Renal pelvis (tissue), 4 donors: ENCODE measurements around the gene MVB12B. TPM values are rescaled to one million over a fixed set of nuclear protein-coding genes. Genes with fewer than 3 reads are reported as not detected.

Experiments used
- DNase-seq: peaks from one replicate; pipeline ENCODE4 v3.0.0-alpha.2; 2013
- polyA plus RNA-seq, 3 donors: library from polyadenylated mRNA; unstranded; fragments of 120-200 nt; gene quantifications; one replicate each; pipeline ENCODE4 v1.2.1, GENCODE V29; 2013; ENCODE audit not compliant: insufficient read length in 3 of 3

MVB12B gene
- polyA plus RNA-seq, 3 donors: 15.7 to 18.9 (median 17.3) TPM

DNA sequence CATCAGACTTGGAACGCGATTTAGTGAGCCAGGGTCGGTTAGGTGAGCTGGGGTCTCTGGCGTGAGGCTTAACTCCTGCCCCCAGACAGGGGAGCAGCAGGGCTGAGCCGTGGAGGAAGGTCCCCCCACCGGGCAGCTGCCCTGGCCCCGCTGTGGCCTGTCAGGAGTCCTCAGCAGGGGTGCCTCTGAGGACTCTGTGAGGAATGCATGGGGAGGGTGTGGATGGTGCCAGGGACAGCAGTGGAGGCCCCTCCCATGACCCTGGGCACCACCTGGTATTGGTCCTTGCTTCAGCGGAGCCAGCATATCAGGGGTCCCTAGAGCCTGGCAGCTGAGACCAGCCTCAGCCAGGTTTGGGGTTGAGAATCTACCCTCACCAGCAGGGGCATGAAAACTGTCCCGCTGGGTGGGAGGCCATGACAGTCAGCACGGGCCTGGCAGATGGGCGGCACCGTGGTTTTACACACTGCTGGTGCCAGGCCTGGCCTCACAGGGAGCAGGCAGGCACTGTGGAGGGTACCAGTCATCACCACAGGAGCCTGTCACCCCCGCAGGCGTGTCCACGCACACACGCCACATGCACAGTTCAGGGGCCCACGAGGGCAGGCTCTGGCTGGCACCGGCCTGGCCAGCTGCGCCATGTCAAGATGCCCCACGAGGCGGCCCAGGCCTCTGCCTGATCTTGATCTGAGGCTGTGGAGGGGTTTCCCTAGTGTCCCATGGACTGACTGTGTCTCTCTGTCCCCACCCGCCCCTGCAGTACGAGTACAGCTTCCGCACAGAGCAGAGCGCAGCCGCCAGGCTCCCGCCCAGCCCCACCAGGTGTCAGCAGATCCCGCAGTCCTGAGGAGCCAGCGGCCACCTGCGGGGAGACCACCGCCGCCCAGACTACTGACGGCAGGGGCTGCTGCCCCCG is 176.0 kb downstream of the MVB12B start:
- DNase-seq: no peak

GRCh38 chr9:126503333-126504085 is 176.9 kb downstream of the MVB12B start:
- no peak for DNase-seq

DNA sequence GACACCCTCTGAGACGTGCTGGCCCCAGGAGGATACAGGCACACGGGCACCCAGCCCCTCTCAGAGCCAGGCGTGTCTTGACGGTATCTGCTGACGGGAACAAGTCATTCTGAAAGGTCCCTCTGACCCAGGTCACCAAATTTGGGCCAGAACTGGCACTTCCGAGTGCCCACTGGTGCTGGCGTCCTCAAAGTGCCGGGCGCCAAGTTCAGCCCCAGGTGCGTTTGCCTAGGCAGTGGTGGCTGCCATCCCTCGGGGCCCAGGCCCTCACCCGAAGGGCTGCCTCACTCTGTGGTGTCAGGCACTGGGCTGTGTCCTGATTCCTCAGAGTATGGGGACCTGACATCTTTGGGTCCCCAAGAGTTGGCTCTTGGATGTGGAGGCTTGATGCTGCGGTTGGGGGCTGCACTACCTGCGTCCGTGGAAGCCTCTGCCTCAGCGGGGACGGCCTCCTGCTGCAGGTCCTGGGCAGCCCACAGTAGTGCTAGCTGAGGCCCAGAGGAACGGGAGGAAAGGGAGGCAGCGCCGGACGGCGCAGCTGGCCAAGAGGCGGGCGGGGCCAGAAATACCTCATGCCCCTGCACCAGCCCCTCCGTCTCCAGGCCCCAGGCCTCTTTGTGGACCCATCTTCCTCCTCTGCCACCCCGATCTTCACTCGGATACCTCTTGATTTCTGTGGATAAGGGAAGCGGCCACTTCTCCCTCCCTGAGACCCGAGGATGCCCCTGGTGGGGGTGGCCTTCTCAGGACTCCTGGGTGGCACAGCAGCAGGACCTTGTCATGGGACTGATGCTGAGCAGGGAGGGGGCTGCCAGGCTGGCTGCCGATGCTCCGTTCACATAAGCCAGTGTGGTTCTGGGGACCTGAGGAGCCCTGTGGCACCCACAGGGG is 177.7 kb downstream of the MVB12B start:
- no peak for DNase-seq

- no peak for DNase-seq
Observed at GRCh38 chr9:126504977-126505455, 178.4 kb downstream of the MVB12B start.

GRCh38 chr9:126505697-126506346 is 179.2 kb downstream of the MVB12B start:
- no peak for DNase-seq

GRCh38 chr9:126506361-126507317 is 180.0 kb downstream of the MVB12B start:
- no peak for DNase-seq

GRCh38 chr9:126507318-126508109 is 180.9 kb downstream of the MVB12B start:
- DNase-seq: no peak

GRCh38 chr9:126508171-126508591 is 181.6 kb downstream of the MVB12B start:
- DNase-seq: no peak

DNA sequence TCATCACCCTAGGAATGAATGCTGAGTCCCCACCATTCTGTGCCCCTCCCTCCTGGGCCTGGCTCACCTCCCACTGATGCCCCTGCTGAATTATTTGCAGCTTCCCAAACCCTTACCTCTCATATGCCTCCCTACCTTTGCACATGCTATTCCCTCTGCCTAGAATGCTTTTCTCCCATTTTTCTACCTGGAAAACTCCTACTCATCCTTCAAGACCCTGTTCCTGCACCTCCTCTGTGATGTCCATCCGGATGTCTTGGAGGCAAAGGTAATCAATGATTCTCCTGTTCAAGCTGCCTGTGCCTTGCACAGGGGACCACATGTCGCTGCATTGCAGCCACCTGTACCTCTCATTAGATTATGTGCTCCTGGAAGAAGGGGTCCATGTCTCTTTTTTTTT is 182.3 kb downstream of the MVB12B start:
- no peak for DNase-seq

- no peak for DNase-seq
Observed at GRCh38 chr9:126509718-126510117, 183.1 kb downstream of the MVB12B start.

- no peak for DNase-seq
Observed at GRCh38 chr9:126510564-126510963, 183.9 kb downstream of the MVB12B start.

DNA sequence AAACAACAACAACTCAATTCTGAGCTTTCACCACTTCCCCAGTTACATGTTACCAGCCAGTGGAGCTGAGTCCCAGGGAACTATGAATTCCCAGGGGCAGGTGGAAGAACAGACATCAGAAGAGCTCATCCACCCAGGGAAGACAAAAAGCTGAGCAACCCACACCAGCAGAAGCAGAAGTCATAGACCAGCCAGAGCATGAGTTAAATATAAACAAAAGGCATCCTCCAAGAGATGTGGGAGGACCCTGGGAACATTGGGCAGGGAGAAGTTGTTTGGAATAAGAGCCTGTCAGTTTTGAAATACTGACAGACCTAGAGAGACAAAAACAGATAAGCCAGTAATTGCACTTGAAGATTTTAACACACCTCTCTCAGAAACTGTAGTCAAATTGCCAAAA is 184.8 kb downstream of the MVB12B start:
- DNase-seq: no peak

GRCh38 chr9:126513159-126514036 is 186.8 kb downstream of the MVB12B start:
- DNase-seq: no peak

DNA sequence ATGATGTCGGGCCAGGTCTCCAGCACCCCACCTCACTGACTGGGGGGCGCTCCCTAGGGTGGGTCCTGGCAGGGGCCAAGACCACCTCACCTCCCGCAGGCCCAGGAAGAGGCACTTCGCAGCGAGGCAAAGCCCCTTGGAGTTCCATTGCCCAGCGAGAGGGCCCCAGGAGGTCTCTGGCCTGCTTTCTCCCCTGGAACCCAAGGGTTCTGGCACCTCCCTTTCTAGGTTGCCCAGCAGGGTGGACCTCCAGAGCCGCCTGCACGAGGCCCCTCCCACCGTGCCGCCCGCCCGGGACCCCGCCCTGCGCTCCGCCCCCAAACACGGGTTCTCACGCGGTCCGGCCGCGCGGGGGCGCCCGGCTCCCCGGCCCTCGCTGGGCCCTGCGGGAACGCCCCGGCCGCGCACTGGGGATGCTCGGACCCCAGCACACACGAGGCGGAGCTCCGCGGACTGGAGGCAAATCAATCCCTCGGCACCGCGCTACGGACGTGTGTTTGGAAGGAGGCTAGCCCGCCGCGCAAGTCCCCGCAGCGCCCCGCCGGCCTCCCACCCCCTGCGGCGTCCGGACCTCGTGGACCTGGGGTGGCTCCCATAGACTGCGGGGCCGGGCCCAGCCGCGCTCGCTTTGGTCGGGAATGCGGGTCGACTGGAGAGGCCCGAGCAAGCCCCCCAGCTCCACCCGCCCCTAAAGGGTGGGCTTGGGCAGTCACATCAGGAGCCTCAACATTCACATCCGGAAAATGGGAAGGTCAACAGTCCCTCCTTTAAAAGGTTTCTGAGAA is 187.6 kb downstream of the MVB12B start:
- peak; percentile 57 for DNase-seq

DNA sequence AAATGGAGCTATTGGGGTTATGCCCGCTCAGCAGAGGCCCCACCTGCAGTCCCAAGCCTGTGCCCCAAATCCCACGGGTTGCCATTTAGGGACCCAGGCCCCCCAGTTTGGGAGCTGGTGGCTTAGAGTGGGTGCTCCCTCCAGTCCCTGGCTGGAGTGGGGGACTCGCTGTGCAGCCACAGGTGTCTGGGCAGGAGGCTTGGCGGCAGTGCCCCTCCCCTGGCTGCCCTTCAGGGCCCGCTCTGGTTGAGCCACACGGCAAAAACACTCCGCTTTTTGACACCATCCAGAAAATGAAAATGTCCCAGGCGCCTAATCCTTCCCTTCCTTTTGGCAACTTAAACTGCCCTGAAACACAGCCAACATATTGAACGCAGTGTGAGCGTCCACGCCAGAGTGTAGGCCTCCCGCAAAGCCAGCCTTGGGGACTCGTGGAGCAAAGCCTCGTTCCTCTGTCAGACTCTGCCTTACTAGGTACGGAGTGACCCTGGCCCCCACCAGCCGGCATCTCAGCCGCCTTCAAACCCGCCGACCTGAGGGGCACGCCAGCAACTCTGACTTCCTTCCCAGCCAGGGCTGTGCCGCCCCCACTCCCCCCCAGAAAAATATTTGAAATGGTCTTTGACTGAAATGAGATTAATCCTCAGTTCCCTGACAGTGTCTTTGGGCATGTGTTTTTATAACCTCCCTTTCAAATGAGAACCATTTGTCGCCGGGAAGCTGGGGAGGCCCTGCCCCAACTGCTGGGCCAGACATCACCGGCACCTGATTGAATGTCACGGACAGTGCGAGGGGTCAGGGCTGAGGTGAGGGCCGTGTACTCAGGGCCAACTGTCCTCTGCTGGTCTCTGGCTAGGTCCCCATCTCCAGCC is 188.6 kb downstream of the MVB12B start:
- no peak for DNase-seq

GRCh38 chr9:126515873-126516505 is 189.4 kb downstream of the MVB12B start:
- DNase-seq: no peak
